ENCODE data around the gene TRIL.

Gene TRIL

GRCh38 chr7:28977881-28978280, 19.8 kb upstream of the TRIL start:
- no peak for DNase-seq (ENCODE audit: low spot score)
- H3K18ac ChIP-seq (ENCODE audit: low read length), result no peak overlapping the region
- no peak overlapping the region for H2AFZ ChIP-seq (ENCODE audit: low read length)
- no peak overlapping the region for H2BK120ac ChIP-seq (ENCODE audit: low read depth, low read length)
- H3K36me3 ChIP-seq (replicated peaks in 1 of 2; ENCODE audit: control insufficient read depth in 2 of 2, insufficient read depth in 2 of 2, low read length in 2 of 2), result no peaks in the 10 kb centered on the region
- no peaks in the 10 kb centered on the region for H3K79me1 ChIP-seq (ENCODE audit: low read depth, low read length)
- no peak overlapping the region for H3K23ac ChIP-seq (ENCODE audit: low read depth, low read length, poor library complexity)
- no peak overlapping the region for H2BK12ac ChIP-seq (ENCODE audit: low read length)
- peaks cover 5 to 29% of the 10 kb centered on the region in 2 donors for H3K9me3 ChIP-seq (replicated peaks in 1 of 2; ENCODE audit: control insufficient read depth in 2 of 2, insufficient read depth in 1 of 2, low read depth in 1 of 2, low read length in 2 of 2)
- H3K9ac ChIP-seq (ENCODE audit: low read depth, low read length, poor library complexity), result no peak overlapping the region
- H3K4me3 ChIP-seq (ENCODE audit: low read length in 2 of 2), result no peak overlapping the region
- H3K27me3 ChIP-seq (ENCODE audit: control insufficient read depth in 3 of 3, insufficient read depth in 3 of 3, low read depth in 1 of 3, low read length in 3 of 3), result no peaks in the 10 kb centered on the region
- no peak overlapping the region for H4K91ac ChIP-seq (ENCODE audit: low read depth, low read length, poor library complexity)
- no peak overlapping the region for H2BK5ac ChIP-seq (ENCODE audit: low read length)
- H3K14ac ChIP-seq (ENCODE audit: low read length), result no peak overlapping the region
- WGBS, 2 donors (ENCODE audit: extremely low coverage in 2 of 2, insufficient read length in 2 of 2, insufficient replicate concordance in 1 of 2), result no CpG with 5 or more reads among the region's 1 CpG
- H3K4me1 ChIP-seq (ENCODE audit: control insufficient read depth in 2 of 2, insufficient read depth in 1 of 2, low read depth in 1 of 2, low read length in 2 of 2), result no peaks in the 10 kb centered on the region
- H3K27ac ChIP-seq (replicated peaks; ENCODE audit: low read length), result no peak overlapping the region
- no peak overlapping the region for H3K4me2 ChIP-seq (ENCODE audit: insufficient read depth, low read length, poor library complexity, severe bottlenecking)
- no peak overlapping the region for H2AK5ac ChIP-seq (ENCODE audit: low read depth, low read length)
- H4K8ac ChIP-seq (ENCODE audit: low read depth, low read length), result no peak overlapping the region
- no peak overlapping the region for H3K4ac ChIP-seq (ENCODE audit: low read length)
- H2BK15ac ChIP-seq (ENCODE audit: low read length), result no peak overlapping the region

- H2AFZ ChIP-seq (ENCODE audit: low read length), result no peak overlapping the region
- no peak overlapping the region for H4K91ac ChIP-seq (ENCODE audit: low read depth, low read length, poor library complexity)
- no peak overlapping the region for H3K18ac ChIP-seq (ENCODE audit: low read length)
- H3K9me3 ChIP-seq (replicated peaks in 1 of 2; ENCODE audit: control insufficient read depth in 2 of 2, insufficient read depth in 1 of 2, low read depth in 1 of 2, low read length in 2 of 2), result peaks cover 5 to 37% of the 10 kb centered on the region in 2 donors
- no peak overlapping the region for H4K8ac ChIP-seq (ENCODE audit: low read depth, low read length)
- H3K23ac ChIP-seq (ENCODE audit: low read depth, low read length, poor library complexity), result no peak overlapping the region
- no peaks in the 10 kb centered on the region for H3K79me1 ChIP-seq (ENCODE audit: low read depth, low read length)
- H2AK5ac ChIP-seq (ENCODE audit: low read depth, low read length), result no peak overlapping the region
- H3K4ac ChIP-seq (ENCODE audit: low read length), result no peak overlapping the region
- H2BK12ac ChIP-seq (ENCODE audit: low read length), result no peak overlapping the region
- no peaks in the 10 kb centered on the region for H3K27me3 ChIP-seq (ENCODE audit: control insufficient read depth in 3 of 3, insufficient read depth in 3 of 3, low read depth in 1 of 3, low read length in 3 of 3)
- no peak overlapping the region for H3K14ac ChIP-seq (ENCODE audit: low read length)
- H3K9ac ChIP-seq (ENCODE audit: low read depth, low read length, poor library complexity), result no peak overlapping the region
- no peak overlapping the region for H3K4me3 ChIP-seq (ENCODE audit: low read length in 2 of 2)
- H2BK120ac ChIP-seq (ENCODE audit: low read depth, low read length), result no peak overlapping the region
- H2BK5ac ChIP-seq (ENCODE audit: low read length), result no peak overlapping the region
- WGBS, 2 donors (ENCODE audit: extremely low coverage in 2 of 2, insufficient read length in 2 of 2, insufficient replicate concordance in 1 of 2), result no CpG with 5 or more reads among the region's 3 CpGs
- H3K27ac ChIP-seq (replicated peaks; ENCODE audit: low read length), result no peak overlapping the region
- H2BK15ac ChIP-seq (ENCODE audit: low read length), result no peak overlapping the region
- H3K4me2 ChIP-seq (ENCODE audit: insufficient read depth, low read length, poor library complexity, severe bottlenecking), result no peak overlapping the region
- H3K36me3 ChIP-seq (replicated peaks in 1 of 2; ENCODE audit: control insufficient read depth in 2 of 2, insufficient read depth in 2 of 2, low read length in 2 of 2), result no peaks in the 10 kb centered on the region
- H3K4me1 ChIP-seq (ENCODE audit: control insufficient read depth in 2 of 2, insufficient read depth in 1 of 2, low read depth in 1 of 2, low read length in 2 of 2), result no peaks in the 10 kb centered on the region
- DNase-seq (ENCODE audit: low spot score), result no peak
Observed at GRCh38 chr7:28976022-28976421, 17.9 kb upstream of the TRIL start.

- no CpG with 5 or more reads among the region's 3 CpGs for WGBS, 2 donors (ENCODE audit: extremely low coverage in 2 of 2, insufficient read length in 2 of 2, insufficient replicate concordance in 1 of 2)
- Histone ChIP-seq H2BK120ac (ENCODE audit: low read depth, low read length) (no peak overlapping the region), H2BK15ac (ENCODE audit: low read length) (no peak overlapping the region), H3K36me3 (replicated peaks in 1 of 2; ENCODE audit: control insufficient read depth in 2 of 2, insufficient read depth in 2 of 2, low read length in 2 of 2) (no peaks in the 10 kb centered on the region), H3K27ac (replicated peaks; ENCODE audit: low read length) (no peak overlapping the region), H3K4me3 (ENCODE audit: low read length in 2 of 2) (no peak overlapping the region), H2AFZ (ENCODE audit: low read length) (no peak overlapping the region), H3K79me1 (ENCODE audit: low read depth, low read length) (no peaks in the 10 kb centered on the region), H4K8ac (ENCODE audit: low read depth, low read length) (no peak overlapping the region), H3K4me1 (ENCODE audit: control insufficient read depth in 2 of 2, insufficient read depth in 1 of 2, low read depth in 1 of 2, low read length in 2 of 2) (no peaks in the 10 kb centered on the region), H3K4ac (ENCODE audit: low read length) (no peak overlapping the region), H2AK5ac (ENCODE audit: low read depth, low read length) (no peak overlapping the region), H3K4me2 (ENCODE audit: insufficient read depth, low read length, poor library complexity, severe bottlenecking) (no peak overlapping the region), H3K27me3 (ENCODE audit: control insufficient read depth in 3 of 3, insufficient read depth in 3 of 3, low read depth in 1 of 3, low read length in 3 of 3) (no peaks in the 10 kb centered on the region), H3K14ac (ENCODE audit: low read length) (no peak overlapping the region), H3K23ac (ENCODE audit: low read depth, low read length, poor library complexity) (no peak overlapping the region), H2BK12ac (ENCODE audit: low read length) (no peak overlapping the region), H3K9me3 (replicated peaks in 1 of 2; ENCODE audit: control insufficient read depth in 2 of 2, insufficient read depth in 1 of 2, low read depth in 1 of 2, low read length in 2 of 2) (peaks cover 5 to 45% of the 10 kb centered on the region in 2 donors), H3K9ac (ENCODE audit: low read depth, low read length, poor library complexity) (no peak overlapping the region), H4K91ac (ENCODE audit: low read depth, low read length, poor library complexity) (no peak overlapping the region), H3K18ac (ENCODE audit: low read length) (no peak overlapping the region), H2BK5ac (ENCODE audit: low read length) (no peak overlapping the region)
- DNase-seq (ENCODE audit: low spot score), result no peak
Observed at GRCh38 chr7:28973591-28973990, 15.5 kb upstream of the TRIL start.

GRCh38 chr7:28964056-28964455, 5.9 kb upstream of the TRIL start:
- no peak overlapping the region for H4K91ac ChIP-seq (ENCODE audit: low read depth, low read length, poor library complexity)
- H3K9me3 ChIP-seq (replicated peaks in 1 of 2; ENCODE audit: control insufficient read depth in 2 of 2, insufficient read depth in 1 of 2, low read depth in 1 of 2, low read length in 2 of 2), result peaks cover 0 to 2% of the 10 kb centered on the region in 2 donors
- H2BK12ac ChIP-seq (ENCODE audit: low read length), result no peak overlapping the region
- H3K23ac ChIP-seq (ENCODE audit: low read depth, low read length, poor library complexity), result no peak overlapping the region
- no peak overlapping the region for H3K4me3 ChIP-seq (ENCODE audit: low read length in 2 of 2)
- peaks cover 0 to 6% (median 0%) of the 10 kb centered on the region in 3 experiments for H3K27me3 ChIP-seq (ENCODE audit: control insufficient read depth in 3 of 3, insufficient read depth in 3 of 3, low read depth in 1 of 3, low read length in 3 of 3)
- H2BK15ac ChIP-seq (ENCODE audit: low read length), result no peak overlapping the region
- H3K14ac ChIP-seq (ENCODE audit: low read length), result no peak overlapping the region
- no peak overlapping the region for H2BK120ac ChIP-seq (ENCODE audit: low read depth, low read length)
- no peaks in the 10 kb centered on the region for H3K79me1 ChIP-seq (ENCODE audit: low read depth, low read length)
- no peak overlapping the region for H3K4me2 ChIP-seq (ENCODE audit: insufficient read depth, low read length, poor library complexity, severe bottlenecking)
- no peak overlapping the region for H2BK5ac ChIP-seq (ENCODE audit: low read length)
- peaks cover 0 to 6% of the 10 kb centered on the region in 2 donors for H3K4me1 ChIP-seq (ENCODE audit: control insufficient read depth in 2 of 2, insufficient read depth in 1 of 2, low read depth in 1 of 2, low read length in 2 of 2)
- H2AK5ac ChIP-seq (ENCODE audit: low read depth, low read length), result no peak overlapping the region
- H2AFZ ChIP-seq (ENCODE audit: low read length), result no peak overlapping the region
- no peak overlapping the region for H3K4ac ChIP-seq (ENCODE audit: low read length)
- no peak overlapping the region for H3K27ac ChIP-seq (replicated peaks; ENCODE audit: low read length)
- no peak overlapping the region for H3K18ac ChIP-seq (ENCODE audit: low read length)
- no peak for DNase-seq (ENCODE audit: low spot score)
- no peak overlapping the region for H4K8ac ChIP-seq (ENCODE audit: low read depth, low read length)
- H3K9ac ChIP-seq (ENCODE audit: low read depth, low read length, poor library complexity), result no peak overlapping the region
- no peaks in the 10 kb centered on the region for H3K36me3 ChIP-seq (replicated peaks in 1 of 2; ENCODE audit: control insufficient read depth in 2 of 2, insufficient read depth in 2 of 2, low read length in 2 of 2)
- WGBS, 2 donors (ENCODE audit: extremely low coverage in 2 of 2, insufficient read length in 2 of 2, insufficient replicate concordance in 1 of 2), result no CpG with 5 or more reads among the region's 2 CpGs

Measured in neuronal stem cell (in vitro differentiated cells).